ENCODE measurements around the gene TBC1D5. TPM values are rescaled to one million over a fixed set of nuclear protein-coding genes. Genes with fewer than 3 reads are reported as not detected.

TBC1D5 gene
- total RNA-seq, 4 donors from 2014 or later: 51.9 to 66.8 (median 60.1) TPM

DNA sequence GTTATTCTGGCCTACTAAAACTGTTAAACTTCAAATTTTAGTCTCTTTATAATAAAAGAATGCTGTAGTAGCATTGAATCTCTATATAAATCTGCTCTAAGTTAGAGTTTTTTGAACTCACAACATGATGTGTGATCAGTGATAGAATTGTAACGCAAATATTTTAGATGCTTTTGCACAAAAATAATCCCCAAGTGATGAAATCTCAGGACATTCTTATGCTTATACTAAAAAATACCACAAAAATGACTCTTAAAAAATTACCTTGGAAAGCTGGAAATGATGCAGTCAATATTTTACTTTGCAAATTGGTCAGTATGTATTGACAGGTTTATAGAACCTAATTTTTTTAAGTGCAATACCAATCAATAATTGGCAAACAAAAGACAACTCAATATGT, 375.3 kb downstream of the TBC1D5 start:
- 96 to 100% methylated on average over 1 of the region's 1 CpG for WGBS, 2 donors
- TF ChIP-seq POLR2A (IDR thresholded peaks at IDR 0.05): no peak
- TF ChIP-seq, protein P1, sequence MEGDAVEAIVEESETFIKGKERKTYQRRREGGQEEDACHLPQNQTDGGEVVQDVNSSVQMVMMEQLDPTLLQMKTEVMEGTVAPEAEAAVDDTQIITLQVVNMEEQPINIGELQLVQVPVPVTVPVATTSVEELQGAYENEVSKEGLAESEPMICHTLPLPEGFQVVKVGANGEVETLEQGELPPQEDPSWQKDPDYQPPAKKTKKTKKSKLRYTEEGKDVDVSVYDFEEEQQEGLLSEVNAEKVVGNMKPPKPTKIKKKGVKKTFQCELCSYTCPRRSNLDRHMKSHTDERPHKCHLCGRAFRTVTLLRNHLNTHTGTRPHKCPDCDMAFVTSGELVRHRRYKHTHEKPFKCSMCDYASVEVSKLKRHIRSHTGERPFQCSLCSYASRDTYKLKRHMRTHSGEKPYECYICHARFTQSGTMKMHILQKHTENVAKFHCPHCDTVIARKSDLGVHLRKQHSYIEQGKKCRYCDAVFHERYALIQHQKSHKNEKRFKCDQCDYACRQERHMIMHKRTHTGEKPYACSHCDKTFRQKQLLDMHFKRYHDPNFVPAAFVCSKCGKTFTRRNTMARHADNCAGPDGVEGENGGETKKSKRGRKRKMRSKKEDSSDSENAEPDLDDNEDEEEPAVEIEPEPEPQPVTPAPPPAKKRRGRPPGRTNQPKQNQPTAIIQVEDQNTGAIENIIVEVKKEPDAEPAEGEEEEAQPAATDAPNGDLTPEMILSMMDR (IDR thresholded peaks at IDR 0.05): no peak
- no peak overlapping the region for H3K4me3 ChIP-seq (ENCODE audit: low read depth, poor library complexity, severe bottlenecking)
- DNase-seq (ENCODE audit: low spot score in 2 of 2): no peak
- intact Hi-C loops (cut with DNase I; ENCODE audit: low total_unique reads): no loop called here

DNA sequence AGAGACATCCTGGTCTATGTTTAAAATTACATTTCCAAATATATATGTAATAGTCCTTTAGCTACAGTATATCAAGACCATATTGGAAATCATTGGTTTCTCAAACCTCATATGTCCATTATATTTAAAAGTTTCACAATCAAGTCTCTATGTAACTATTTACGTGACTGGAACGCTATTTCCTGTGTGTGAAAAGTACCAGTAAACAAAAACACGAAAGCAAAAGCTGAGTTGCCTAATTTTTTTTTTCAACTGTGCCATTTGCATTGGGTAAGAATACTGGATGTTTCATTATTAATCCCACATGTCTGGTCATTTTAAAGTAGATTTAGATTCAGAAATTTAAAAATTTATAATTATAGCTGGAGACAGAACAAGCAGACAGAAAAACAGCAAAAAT, 381.4 kb downstream of the TBC1D5 start:
- TF ChIP-seq, protein P1 (IDR thresholded peaks at IDR 0.05): no peak
- no peak for TF ChIP-seq POLR2A (IDR thresholded peaks at IDR 0.05)
- intact Hi-C loops (cut with DNase I; ENCODE audit: low total_unique reads): no loop called here
- WGBS, 2 donors: 70 to 73% methylated on average over 3 of the region's 3 CpGs
- no peak overlapping the region for H3K4me3 ChIP-seq (ENCODE audit: low read depth, poor library complexity, severe bottlenecking)
- DNase-seq (ENCODE audit: low spot score in 2 of 2): no peak

DNA sequence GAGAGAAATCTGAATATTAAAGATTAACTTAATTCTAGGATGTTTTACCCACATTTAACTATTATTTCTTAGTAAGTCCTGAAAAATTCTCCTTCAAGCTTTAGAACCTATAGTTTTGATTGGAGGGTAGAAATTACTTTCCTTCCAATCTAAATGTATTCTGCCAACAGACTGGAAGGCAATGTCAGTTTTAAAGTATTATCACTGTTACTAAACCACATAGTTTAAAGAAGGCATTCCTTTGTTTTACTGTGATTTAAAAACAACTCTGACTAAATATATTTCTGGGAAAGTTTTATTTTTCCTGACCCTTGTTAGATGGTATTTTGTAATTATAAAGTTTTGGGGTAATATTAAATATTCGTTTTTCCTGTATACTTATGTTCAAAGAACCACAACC, 382.5 kb downstream of the TBC1D5 start:
- WGBS, 2 donors: 88 to 91% methylated on average over 1 of the region's 1 CpG
- no peak for TF ChIP-seq POLR2A (IDR thresholded peaks at IDR 0.05)
- TF ChIP-seq, protein P1 (IDR thresholded peaks at IDR 0.05): no peak
- H3K4me3 ChIP-seq (ENCODE audit: low read depth, poor library complexity, severe bottlenecking): no peak overlapping the region
- no peak for DNase-seq (ENCODE audit: low spot score in 2 of 2)
- intact Hi-C loops (cut with DNase I; ENCODE audit: low total_unique reads): no loop called here

DNA sequence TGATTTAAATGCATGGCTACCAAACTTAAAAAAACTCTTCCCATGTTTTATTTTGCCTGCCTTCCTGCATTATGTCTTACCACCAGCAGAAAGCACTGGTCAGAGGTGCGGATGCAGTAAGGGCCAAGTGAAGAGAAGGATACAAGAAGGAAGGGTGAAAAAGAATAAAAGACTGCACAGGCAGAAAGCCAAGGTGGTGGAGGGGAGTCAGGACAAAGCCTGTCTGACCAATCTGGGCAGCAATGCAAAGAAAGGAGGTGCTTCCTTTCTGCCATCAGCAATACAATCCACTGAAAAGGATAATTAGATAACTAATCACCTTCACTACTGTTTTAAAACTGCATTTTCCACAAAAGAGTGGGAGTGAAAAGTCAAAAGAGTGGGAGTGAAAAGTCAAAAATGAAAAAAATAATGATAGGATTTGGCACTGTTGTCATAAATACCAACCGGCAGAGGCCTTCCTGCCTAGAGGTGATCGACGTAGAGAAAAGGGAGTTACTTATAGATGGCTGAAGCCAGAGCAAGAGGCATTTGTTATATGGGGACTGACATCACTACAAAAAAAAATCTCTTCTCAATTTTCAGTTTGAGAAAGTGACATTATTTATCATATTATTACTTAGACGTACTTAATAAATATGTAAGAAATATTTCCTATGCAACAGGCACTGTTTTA, 385.3 kb downstream of the TBC1D5 start:
- no peak overlapping the region for H3K4me3 ChIP-seq (ENCODE audit: low read depth, poor library complexity, severe bottlenecking)
- DNase-seq (ENCODE audit: low spot score in 2 of 2): no peak
- no peak for TF ChIP-seq POLR2A (IDR thresholded peaks at IDR 0.05)
- TF ChIP-seq, protein P1 (IDR thresholded peaks at IDR 0.05): no peak
- WGBS, 2 donors: 89 to 91% methylated on average over 5 of the region's 5 CpGs
- intact Hi-C loops (cut with DNase I; ENCODE audit: low total_unique reads): no loop called here

DNA sequence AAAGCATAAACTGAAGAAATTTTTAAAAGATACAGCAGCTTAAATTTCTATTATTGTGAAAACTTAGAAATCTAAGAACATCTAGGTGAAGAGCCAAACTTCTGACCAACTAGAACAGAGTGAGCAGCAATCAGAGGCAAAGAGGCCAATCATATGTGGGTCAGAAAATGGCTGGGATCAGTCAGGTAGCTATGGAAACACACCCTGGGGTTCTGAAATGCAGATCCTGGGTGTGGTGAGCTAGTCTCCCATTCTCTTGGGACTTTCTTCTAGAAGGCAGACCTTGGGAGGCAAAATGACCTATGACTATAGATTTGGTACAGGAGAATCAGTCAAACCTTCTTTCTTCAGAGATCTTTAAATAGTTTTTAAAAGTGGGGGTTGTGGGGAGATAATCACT, 385.8 kb downstream of the TBC1D5 start:
- no peak for DNase-seq (ENCODE audit: low spot score in 2 of 2)
- no peak overlapping the region for H3K4me3 ChIP-seq (ENCODE audit: low read depth, poor library complexity, severe bottlenecking)
- intact Hi-C loops (cut with DNase I; ENCODE audit: low total_unique reads): no loop called here
- TF ChIP-seq POLR2A (IDR thresholded peaks at IDR 0.05): no peak
- TF ChIP-seq, protein P1 (IDR thresholded peaks at IDR 0.05): no peak

DNA sequence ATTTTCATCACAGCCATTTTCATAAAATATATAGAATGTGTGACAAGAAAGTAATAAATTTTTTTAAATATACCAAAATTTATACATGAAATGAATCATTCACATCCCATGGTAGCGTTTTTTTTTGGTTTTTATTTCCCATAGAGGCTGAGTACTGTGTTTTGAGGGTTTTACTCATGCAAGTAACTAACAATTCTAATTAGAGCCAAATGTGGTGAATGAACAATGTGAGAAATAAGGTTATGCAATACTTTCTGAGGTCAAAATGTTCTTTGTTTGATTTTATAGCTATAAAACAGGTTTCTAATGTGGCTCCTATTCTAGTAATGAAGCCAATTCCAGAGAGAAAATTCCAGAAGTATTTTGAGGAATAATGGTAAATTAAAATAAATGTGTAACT, 386.8 kb downstream of the TBC1D5 start:
- no peak overlapping the region for H3K4me3 ChIP-seq (ENCODE audit: low read depth, poor library complexity, severe bottlenecking)
- intact Hi-C loops (cut with DNase I; ENCODE audit: low total_unique reads): no loop called here
- TF ChIP-seq POLR2A (IDR thresholded peaks at IDR 0.05): no peak
- TF ChIP-seq, protein P1 (IDR thresholded peaks at IDR 0.05): no peak
- 46 to 53% methylated on average over 1 of the region's 1 CpG for WGBS, 2 donors
- no peak for DNase-seq (ENCODE audit: low spot score in 2 of 2)
